ENCODE measurements around the gene NOSTRIN. TPM values are rescaled to one million over a fixed set of nuclear protein-coding genes. Genes with fewer than 3 reads are reported as not detected.

The NOSTRIN gene
- total RNA-seq, 1 experiment from 2014 or later: 3.1 TPM

GRCh38 chr2:168804214-168804613, 1.8 kb downstream of the NOSTRIN start:
- H3K4me3 ChIP-seq (replicated peaks in 1 of 2; ENCODE audit: low read depth in 1 of 2, low read length in 2 of 2): no peak overlapping the region
- H3K27me3 ChIP-seq (ENCODE audit: insufficient read depth, low read length): no peaks in the 10 kb centered on the region
- no peaks in the 10 kb centered on the region for H3K9me2 ChIP-seq (ENCODE audit: insufficient read depth)
- ATAC-seq (no peak), DNase-seq (ENCODE audit: low read depth, low spot score) (no peak)
- no peak overlapping the region for H3K9ac ChIP-seq (ENCODE audit: low read length)
- RAD21 ChIA-PET (ENCODE audit: low non-redundant PET in 1 of 2, low total read pairs in 2 of 2, uncharacterized antibody in 2 of 2, unreplicated experiment in 2 of 2): no interaction called here
- H2AFZ ChIP-seq (ENCODE audit: low read depth, low read length, poor library complexity, severe bottlenecking): no peak overlapping the region
- no peaks in the 10 kb centered on the region for H3K36me3 ChIP-seq (ENCODE audit: control insufficient read depth in 1 of 2, insufficient read depth in 2 of 2, low read length in 2 of 2)
- no TSS peak for BruUV-seq (replicated peaks)
- intact Hi-C loops (cut with micrococcal nuclease): no loop called here
- H3K9me3 ChIP-seq (ENCODE audit: control insufficient read depth in 1 of 2, insufficient read depth in 1 of 2, low read depth in 1 of 2, low read length in 2 of 2): no peaks in the 10 kb centered on the region
- CTCF ChIA-PET: no interaction called here
- H3K4me2 ChIP-seq (ENCODE audit: low read length): no peak overlapping the region
- H4K20me1 ChIP-seq (ENCODE audit: insufficient read depth): no peaks in the 10 kb centered on the region
- no peak overlapping the region for H3K27ac ChIP-seq (ENCODE audit: low read depth, low read length)
- H3K79me2 ChIP-seq (ENCODE audit: insufficient read depth, low read length): no peaks in the 10 kb centered on the region
- POLR2A ChIA-PET: no interaction called here
- TF ChIP-seq ATF3 (IDR thresholded peaks at IDR 0.05): no peak
- no peak for TF ChIP-seq POLR2AphosphoS5 (IDR thresholded peaks at IDR 0.05; ENCODE audit: low read depth, low read length)
- no peak for TF ChIP-seq CTCF (IDR thresholded peaks at IDR 0.05 in 2 of 3, conservative IDR thresholded peaks at IDR 0.05 in 1 of 3; ENCODE audit: borderline replicate concordance in 1 of 3, insufficient read depth in 1 of 3, low read depth in 2 of 3, low read length in 2 of 3)
- TF ChIP-seq ZFX (IDR thresholded peaks at IDR 0.05): no peak
- TF ChIP-seq EZH2phosphoT487 (IDR thresholded peaks at IDR 0.05; ENCODE audit: borderline replicate concordance): no peak
- TF ChIP-seq YY1 (IDR thresholded peaks at IDR 0.05; ENCODE audit: extremely low read depth, insufficient replicate concordance, low read depth, low read length): no peak
- H3K4me1 ChIP-seq (ENCODE audit: control insufficient read depth in 1 of 2, insufficient read depth in 2 of 2, low read length in 2 of 2): peaks cover 5 to 17% of the 10 kb centered on the region in 2 experiments; a peak in 2 of 4 replicates

DNA sequence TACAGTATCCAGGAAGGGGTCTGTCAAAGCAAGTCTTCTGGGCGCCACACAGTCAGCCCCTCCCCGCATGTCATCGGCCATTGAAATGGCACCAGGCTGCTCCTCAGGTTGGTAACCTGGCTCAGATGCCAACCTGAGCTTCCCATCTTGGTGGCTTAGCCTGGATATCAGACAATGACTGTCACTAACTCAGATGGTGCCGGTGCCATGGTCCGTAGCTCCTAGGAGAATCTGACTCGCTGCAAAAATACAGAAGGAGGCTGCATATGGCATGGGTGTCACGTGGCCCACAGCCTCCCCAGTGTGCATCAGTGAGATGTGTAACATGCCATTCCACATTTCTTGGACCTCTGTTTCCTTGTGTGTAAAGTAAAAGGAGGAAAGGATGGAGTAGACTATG, 3.2 kb downstream of the NOSTRIN start:
- no peak overlapping the region for H3K27ac ChIP-seq (ENCODE audit: low read depth, low read length)
- DNase-seq (ENCODE audit: low read depth, low spot score) (no peak), ATAC-seq (no peak)
- H3K36me3 ChIP-seq (ENCODE audit: control insufficient read depth in 1 of 2, insufficient read depth in 2 of 2, low read length in 2 of 2): no peaks in the 10 kb centered on the region
- H4K20me1 ChIP-seq (ENCODE audit: insufficient read depth): no peaks in the 10 kb centered on the region
- H3K27me3 ChIP-seq (ENCODE audit: insufficient read depth, low read length): no peaks in the 10 kb centered on the region
- peaks cover 5 to 17% of the 10 kb centered on the region in 2 experiments; a peak in 2 of 4 replicates for H3K4me1 ChIP-seq (ENCODE audit: control insufficient read depth in 1 of 2, insufficient read depth in 2 of 2, low read length in 2 of 2)
- no peaks in the 10 kb centered on the region for H3K79me2 ChIP-seq (ENCODE audit: insufficient read depth, low read length)
- RAD21 ChIA-PET (ENCODE audit: low non-redundant PET in 1 of 2, low total read pairs in 2 of 2, uncharacterized antibody in 2 of 2, unreplicated experiment in 2 of 2): no interaction called here
- H2AFZ ChIP-seq (ENCODE audit: low read depth, low read length, poor library complexity, severe bottlenecking): no peak overlapping the region
- no peaks in the 10 kb centered on the region for H3K9me2 ChIP-seq (ENCODE audit: insufficient read depth)
- intact Hi-C loops (cut with micrococcal nuclease): no loop called here
- H3K4me2 ChIP-seq (ENCODE audit: low read length): no peak overlapping the region
- POLR2A ChIA-PET: no interaction called here
- BruUV-seq (replicated peaks): no TSS peak
- CTCF ChIA-PET: no interaction called here
- no peak overlapping the region for H3K4me3 ChIP-seq (replicated peaks in 1 of 2; ENCODE audit: low read depth in 1 of 2, low read length in 2 of 2)
- H3K9ac ChIP-seq (ENCODE audit: low read length): no peak overlapping the region
- no peak for TF ChIP-seq REST (IDR thresholded peaks at IDR 0.05; ENCODE audit: low read depth)
- TF ChIP-seq CBX3 (IDR thresholded peaks at IDR 0.05; ENCODE audit: low read depth): no peak
- TF ChIP-seq ZFX (IDR thresholded peaks at IDR 0.05): no peak
- H3K9me3 ChIP-seq (ENCODE audit: control insufficient read depth in 1 of 2, insufficient read depth in 1 of 2, low read depth in 1 of 2, low read length in 2 of 2): no peaks in the 10 kb centered on the region

All from HCT116 (cell line).